Stimulated activated CD4-positive, alpha-beta T cell treated with anti-CD3 and anti-CD28 coated beads, Interleukin-12 subunit alpha, Interleukin-12 subunit beta, amount 100 ng/mL, for 48 hours (primary cell): ENCODE measurements around the gene TAF1C.
"Not testable (repeated sequence)": the region's sequence is repeated elsewhere in the genome, so short reads cannot be mapped to it uniquely, and the experiment has no call there.

Experiments used
- DNase-seq, 3 donors: peaks; one replicate each; pipeline ENCODE4 v3.0.0-alpha.2; 2020; ENCODE audit warnings: low read depth in 2 of 3, low spot score in 1 of 3

The TAF1C gene

GRCh38 chr16:84186685-84187437 is at the start of gene TAF1C:
TSS of gene TAF1C (minus strand) at chr16:84187057. CDS start at chr16:84184988, 2,069 bp downstream.
- peak; percentile 87 to 91 (median 87) for DNase-seq

- DNase-seq, result no peak
Measured at GRCh38 chr16:84234321-84235241, 47.7 kb upstream of the TAF1C start.

GRCh38 chr16:84233748-84234147 is 46.9 kb upstream of the TAF1C start:
- no peak for DNase-seq

GRCh38 chr16:84232969-84233368 is 46.1 kb upstream of the TAF1C start:
- DNase-seq, result no peak

- DNase-seq, result no peak
Measured at GRCh38 chr16:84232060-84232459, 45.2 kb upstream of the TAF1C start.

- DNase-seq, result no peak
Measured at GRCh38 chr16:84229471-84229870, 42.6 kb upstream of the TAF1C start.

GRCh38 chr16:84228256-84228838 is 41.5 kb upstream of the TAF1C start:
- DNase-seq, result no peak

GRCh38 chr16:84227548-84227947 is 40.7 kb upstream of the TAF1C start:
- no peak for DNase-seq

GRCh38 chr16:84226026-84226425 is 39.2 kb upstream of the TAF1C start:
- no peak for DNase-seq

- no peak for DNase-seq
Measured at GRCh38 chr16:84225571-84225970, 38.7 kb upstream of the TAF1C start.

GRCh38 chr16:84225126-84225525 is 38.3 kb upstream of the TAF1C start:
- DNase-seq, result no peak

- DNase-seq, result no peak
Measured at GRCh38 chr16:84224554-84224953, 37.7 kb upstream of the TAF1C start.

GRCh38 chr16:84223456-84223855 is 36.6 kb upstream of the TAF1C start:
- no peak for DNase-seq

GRCh38 chr16:84220851-84221250 is 34.0 kb upstream of the TAF1C start:
- DNase-seq, result no peak

GRCh38 chr16:84218956-84219355 is 32.1 kb upstream of the TAF1C start:
- DNase-seq, result no peak

GRCh38 chr16:84218176-84218823 is 31.4 kb upstream of the TAF1C start:
- DNase-seq, result no peak

GRCh38 chr16:84216144-84216543 is 29.3 kb upstream of the TAF1C start:
- DNase-seq, result not testable (repeated sequence)

- no peak for DNase-seq
Measured at GRCh38 chr16:84215531-84215930, 28.7 kb upstream of the TAF1C start.

- no peak for DNase-seq
Measured at GRCh38 chr16:84214451-84215066, 27.7 kb upstream of the TAF1C start.

- DNase-seq, result no peak
Measured at GRCh38 chr16:84212631-84213030, 25.8 kb upstream of the TAF1C start.

- no peak for DNase-seq
Measured at GRCh38 chr16:84212154-84212553, 25.3 kb upstream of the TAF1C start.
